Sigmoid colon (tissue), 4 donors: ENCODE data around the gene ARFGAP1.

Experiments used
- CTCF ChIP-seq, 4 experiments: fragments of 450-650 bp in 3 of 4; fragments of 200-600 bp in 1 of 4; IDR thresholded peaks; one replicate each; pipeline ENCODE4 v1.5.1; 2016 to 2019; ENCODE audit warnings: antibody characterized with exemption in 4 of 4, mild to moderate bottlenecking in 3 of 4, moderate library complexity in 2 of 4
- EP300 ChIP-seq, 4 donors: sonication (generic); formaldehyde crosslinking; IDR thresholded peaks; one replicate each; pipeline ENCODE4 v1.6.1; 2017; ENCODE audit warnings: antibody characterized with exemption in 4 of 4
- POLR2A ChIP-seq, 2 donors: fragments of 450-650 bp; IDR thresholded peaks; one replicate each; pipeline ENCODE4 v1.6.1; 2016; ENCODE audit warnings: antibody characterized with exemption in 2 of 2, mild to moderate bottlenecking in 2 of 2, moderate library complexity in 2 of 2
- POLR2AphosphoS5 ChIP-seq, 4 donors: sonication (generic); formaldehyde crosslinking; IDR thresholded peaks; one replicate each; pipeline ENCODE4 v1.6.1; 2017; ENCODE audit warnings: antibody characterized with exemption in 4 of 4

- TF ChIP-seq CTCF (IDR thresholded peaks at IDR 0.05) (no peak), POLR2AphosphoS5 (IDR thresholded peaks at IDR 0.05) (no peak), EP300 (IDR thresholded peaks at IDR 0.05) (no peak), POLR2A (IDR thresholded peaks at IDR 0.05) (no peak)
Measured at GRCh38 chr20:63334356-63334755, 61.7 kb downstream of the ARFGAP1 start.
